Measurements from ENCODE around the gene C12orf76.
"Not testable (repeated sequence)": the region's sequence is repeated elsewhere in the genome, so short reads cannot be mapped to it uniquely, and the experiment has no call there.

The C12orf76 gene

GRCh38 chr12:110020956-110021355 is 27.4 kb downstream of the C12orf76 start:
- DNase-seq, result no peak

- no peak for DNase-seq
Measured at GRCh38 chr12:110015132-110015531, 33.2 kb downstream of the C12orf76 start.

GRCh38 chr12:110012659-110013058 is 35.7 kb downstream of the C12orf76 start:
- DNase-seq, result no peak

GRCh38 chr12:110012137-110012536 is 36.2 kb downstream of the C12orf76 start:
- DNase-seq, result no peak

- no peak for DNase-seq
Measured at GRCh38 chr12:110010853-110011723, 37.2 kb downstream of the C12orf76 start.

GRCh38 chr12:110008681-110009398 is 39.5 kb downstream of the C12orf76 start:
- not testable (repeated sequence) for DNase-seq

GRCh38 chr12:110007881-110008280 is 40.4 kb downstream of the C12orf76 start:
- no peak for DNase-seq

GRCh38 chr12:110006115-110006514 is 42.2 kb downstream of the C12orf76 start:
- no peak for DNase-seq

- no peak for DNase-seq
Measured at GRCh38 chr12:110005319-110005973, 42.9 kb downstream of the C12orf76 start.

GRCh38 chr12:110004598-110004997 is 43.7 kb downstream of the C12orf76 start:
- DNase-seq, result no peak

GRCh38 chr12:110002676-110003515 is 45.4 kb downstream of the C12orf76 start:
- no peak for DNase-seq

- no peak for DNase-seq
Measured at GRCh38 chr12:110001596-110001995, 46.7 kb downstream of the C12orf76 start.

GRCh38 chr12:109999983-110000505 is 48.3 kb downstream of the C12orf76 start:
- peak in 2 of 14 donors; percentile 15 to 22 for DNase-seq

GRCh38 chr12:109999649-109999971 is 48.7 kb downstream of the C12orf76 start:
- DNase-seq, result peak in 3 of 14 donors; percentile 24 to 48 (median 42)

- peak; percentile 32 to 97 (median 90) for DNase-seq
Measured at GRCh38 chr12:109998904-109999648, 49.2 kb downstream of the C12orf76 start, which contains the start of gene ANKRD13A. TSS of gene ANKRD13A (plus strand) at chr12:109999430. CDS start at chr12:109999689, 259 bp downstream.

GRCh38 chr12:109998241-109998903 is 50.0 kb downstream of the C12orf76 start:
- DNase-seq, result no peak

GRCh38 chr12:109997393-109997792 is 50.9 kb downstream of the C12orf76 start:
- no peak for DNase-seq

GRCh38 chr12:109996483-109996853 is 51.9 kb downstream of the C12orf76 start:
- no peak for DNase-seq

GRCh38 chr12:109995686-109996482 is 52.4 kb downstream of the C12orf76 start, which contains the start of gene GIT2:
TSS of gene GIT2 (minus strand) at chr12:109996368. CDS start at chr12:109996224, 144 bp downstream.
- peak; percentile 33 to 93 (median 88) for DNase-seq

GRCh38 chr12:109995361-109995685 is 53.0 kb downstream of the C12orf76 start:
- peak in 1 of 14 donors; percentile 46 for DNase-seq

All from C1 segment of cervical spinal cord (tissue), 14 donors.